DMS53 treated with DMSO at 0.1 percent for 48 hours (cell line): ENCODE data around the gene ACOXL.

Experiments used
- DNase-seq: peaks from one replicate; lab custom pipeline; 2025; ENCODE audit not compliant: unreplicated experiment; lab: John Stamatoyannopoulos, UW

Gene ACOXL

DNA sequence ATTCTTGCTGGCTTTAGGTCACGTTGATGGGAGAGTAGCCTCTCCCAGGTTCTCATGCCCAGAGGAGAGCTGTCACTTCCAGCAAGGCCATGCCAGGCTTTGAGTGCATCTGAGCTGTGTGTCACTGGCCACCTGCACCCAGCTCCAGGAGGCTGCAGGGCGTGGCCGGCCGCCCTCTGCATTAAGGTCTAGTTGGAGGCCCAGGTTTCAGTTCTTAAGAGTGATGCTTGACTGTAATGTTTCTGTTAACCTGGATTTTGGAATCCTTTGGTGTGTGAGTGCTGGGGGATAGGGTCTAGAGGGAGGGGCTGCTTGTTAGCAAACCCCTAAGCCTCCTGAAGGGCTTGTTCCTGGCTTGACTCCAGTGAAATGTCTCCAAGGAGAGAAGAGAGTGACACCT lies 140.1 kb downstream of the ACOXL start:
- DNase-seq, result no peak

DNA sequence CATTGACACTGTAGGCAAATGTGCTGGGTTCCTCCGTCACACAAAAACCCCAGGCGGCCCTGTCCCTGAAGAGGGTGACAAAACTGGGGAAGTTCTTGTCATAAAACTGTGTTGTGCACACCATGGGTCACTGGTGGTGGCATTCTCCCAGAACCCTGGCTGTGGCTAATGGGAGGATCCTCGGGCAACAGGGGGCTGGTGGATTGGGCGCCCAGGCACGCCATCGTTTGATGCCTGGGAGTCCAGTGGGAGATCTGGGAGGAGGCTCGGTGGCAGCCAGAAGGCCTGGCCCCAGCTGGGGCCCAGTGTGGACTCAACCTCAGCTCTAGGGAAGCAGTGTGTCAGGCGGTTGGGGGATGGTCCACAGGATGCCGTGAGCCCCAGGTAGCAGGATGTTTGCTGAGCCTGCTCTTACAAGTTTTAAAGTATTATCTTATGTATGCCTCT lies 140.7 kb downstream of the ACOXL start:
- DNase-seq, result no peak

DNA sequence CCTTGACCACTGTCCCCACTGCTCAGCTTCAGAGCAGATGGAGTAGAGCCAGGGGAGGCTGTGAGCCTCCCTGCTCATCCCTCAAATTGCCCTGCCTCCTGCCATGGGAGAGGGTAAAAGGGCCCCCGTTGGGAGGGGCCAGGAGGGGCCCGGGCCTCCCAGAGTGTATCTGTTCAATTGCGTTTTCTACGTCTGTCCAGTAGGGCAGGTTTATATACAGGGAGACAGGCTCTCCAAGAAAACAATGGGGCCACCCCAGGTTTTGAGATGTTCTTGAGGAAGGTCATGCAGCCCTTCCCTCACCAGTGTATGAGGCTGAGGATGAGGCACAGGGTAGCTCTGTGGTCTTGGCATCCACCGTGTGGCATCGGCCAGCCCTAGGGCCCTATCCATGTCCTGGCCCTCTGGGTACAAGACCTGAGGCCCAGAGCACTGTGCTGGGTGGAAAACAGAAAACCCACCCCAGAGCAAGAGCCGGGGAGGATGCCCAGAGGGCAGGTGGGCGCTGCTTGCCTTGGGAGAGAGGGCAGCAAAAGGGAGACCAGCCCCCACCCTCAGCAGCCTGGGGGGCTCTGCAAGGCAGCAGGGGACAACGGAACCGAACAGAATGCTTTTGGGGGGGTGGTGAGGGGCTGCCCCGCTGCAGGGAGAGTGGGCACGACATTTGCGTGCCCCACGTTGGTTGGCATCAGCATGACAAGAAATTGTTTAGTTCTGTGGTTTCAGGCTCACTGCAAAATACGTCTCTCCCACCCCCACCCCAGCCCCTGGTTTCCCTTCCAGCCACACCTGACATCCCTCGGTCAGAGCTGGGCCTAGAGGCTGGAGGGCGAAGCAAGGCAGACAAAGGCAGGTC lies 141.5 kb downstream of the ACOXL start:
- DNase-seq, result no peak

DNA sequence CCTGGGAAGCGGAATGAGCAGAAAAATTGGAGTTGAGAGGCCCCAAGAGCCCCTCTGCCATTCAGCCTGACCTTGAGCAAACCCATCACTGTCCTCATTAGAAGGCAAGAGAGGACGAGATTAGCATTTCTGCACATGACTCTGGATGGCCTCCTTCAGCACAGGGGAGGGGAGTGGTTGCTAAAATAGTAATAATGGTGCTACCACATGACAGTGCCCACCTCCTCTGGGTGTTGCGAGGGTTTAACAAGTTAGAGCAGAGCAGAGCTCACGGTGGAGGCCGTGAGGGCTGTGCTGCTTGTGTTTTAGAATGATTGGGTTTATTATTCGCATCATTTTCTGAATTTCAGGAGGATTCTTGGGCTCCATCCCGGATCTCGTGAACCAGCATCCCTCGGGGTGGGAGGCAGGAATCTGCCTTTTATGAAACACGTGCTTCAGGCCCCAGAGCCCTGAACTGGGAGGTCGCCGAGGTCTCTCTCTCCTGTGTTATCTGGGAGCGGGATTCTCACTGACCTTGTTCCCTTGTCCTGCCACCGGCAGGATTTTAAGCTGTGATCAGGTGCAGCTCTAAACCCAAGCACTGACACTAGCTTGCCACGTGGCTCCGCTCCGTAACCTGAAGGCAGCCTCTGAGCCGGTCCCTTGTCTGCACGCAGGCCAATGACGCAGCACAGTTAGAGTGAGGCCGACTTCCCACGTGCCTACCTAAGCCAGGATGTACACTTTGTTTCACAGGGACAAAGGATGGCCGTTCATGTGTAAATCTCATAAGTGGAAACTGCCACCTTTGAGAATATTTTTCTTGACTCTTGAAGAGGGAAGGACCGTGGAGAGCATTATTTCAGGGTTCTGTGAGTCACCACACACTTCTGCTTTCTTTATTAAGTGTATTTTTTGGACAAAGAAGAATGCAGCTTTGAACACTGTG lies 142.3 kb downstream of the ACOXL start:
- no peak for DNase-seq

DNA sequence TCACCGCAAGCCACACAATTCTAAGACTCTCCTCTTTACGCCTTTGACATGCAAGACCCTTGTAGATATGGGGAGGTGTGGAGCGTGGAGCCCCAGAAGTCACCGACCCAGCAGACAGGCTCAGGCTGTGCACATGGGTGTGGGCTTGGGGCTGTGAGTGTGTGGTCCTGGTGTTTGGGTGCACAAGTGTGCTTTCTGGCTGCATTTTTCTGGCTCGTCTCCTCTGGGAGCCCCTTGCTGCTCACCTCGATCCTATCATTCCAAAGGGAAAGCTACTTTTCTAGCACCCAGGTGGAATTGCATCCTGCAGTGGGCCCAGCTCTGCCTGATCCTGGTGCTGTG lies 143.0 kb downstream of the ACOXL start:
- DNase-seq, result no peak

DNA sequence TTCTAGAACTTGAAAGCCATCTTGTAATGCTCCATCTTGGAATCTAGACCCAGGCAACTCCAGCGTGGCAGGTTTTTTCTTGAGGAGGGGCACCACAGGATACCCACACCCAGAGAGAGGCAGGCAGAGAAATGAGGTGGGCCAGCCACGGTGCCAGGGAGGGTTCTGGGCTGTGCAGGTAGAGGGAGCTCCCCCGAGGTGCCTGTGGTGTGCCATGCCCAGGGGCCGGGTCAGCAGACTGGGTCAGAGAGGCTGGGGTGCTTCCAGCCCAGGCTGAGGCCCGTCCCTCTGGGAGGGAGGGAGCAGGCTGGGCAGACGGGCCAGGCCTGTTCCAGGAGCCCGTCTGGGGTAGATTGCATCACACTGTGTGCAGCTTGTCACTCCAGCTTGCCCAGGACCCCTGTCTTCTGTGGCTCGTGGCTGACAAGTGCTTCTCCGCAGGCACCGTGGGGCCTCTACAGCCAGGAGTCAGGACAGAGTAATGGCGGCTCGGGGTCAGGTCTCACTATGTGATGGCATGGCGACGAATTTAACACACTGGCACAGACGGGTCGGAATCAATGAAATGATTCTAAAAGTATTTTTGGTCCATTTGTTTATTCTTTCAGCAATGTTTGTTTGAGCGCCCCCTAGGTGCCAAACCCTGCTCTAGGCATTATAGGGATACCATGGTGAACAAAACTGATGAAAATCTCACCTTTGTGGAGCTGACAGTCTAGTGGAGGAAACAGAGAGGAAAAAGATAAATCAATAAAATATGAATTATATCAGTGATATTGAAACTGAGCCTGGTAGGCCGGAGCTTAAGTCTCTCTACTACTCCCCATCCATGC lies 144.0 kb downstream of the ACOXL start:
- DNase-seq, result no peak

DNA sequence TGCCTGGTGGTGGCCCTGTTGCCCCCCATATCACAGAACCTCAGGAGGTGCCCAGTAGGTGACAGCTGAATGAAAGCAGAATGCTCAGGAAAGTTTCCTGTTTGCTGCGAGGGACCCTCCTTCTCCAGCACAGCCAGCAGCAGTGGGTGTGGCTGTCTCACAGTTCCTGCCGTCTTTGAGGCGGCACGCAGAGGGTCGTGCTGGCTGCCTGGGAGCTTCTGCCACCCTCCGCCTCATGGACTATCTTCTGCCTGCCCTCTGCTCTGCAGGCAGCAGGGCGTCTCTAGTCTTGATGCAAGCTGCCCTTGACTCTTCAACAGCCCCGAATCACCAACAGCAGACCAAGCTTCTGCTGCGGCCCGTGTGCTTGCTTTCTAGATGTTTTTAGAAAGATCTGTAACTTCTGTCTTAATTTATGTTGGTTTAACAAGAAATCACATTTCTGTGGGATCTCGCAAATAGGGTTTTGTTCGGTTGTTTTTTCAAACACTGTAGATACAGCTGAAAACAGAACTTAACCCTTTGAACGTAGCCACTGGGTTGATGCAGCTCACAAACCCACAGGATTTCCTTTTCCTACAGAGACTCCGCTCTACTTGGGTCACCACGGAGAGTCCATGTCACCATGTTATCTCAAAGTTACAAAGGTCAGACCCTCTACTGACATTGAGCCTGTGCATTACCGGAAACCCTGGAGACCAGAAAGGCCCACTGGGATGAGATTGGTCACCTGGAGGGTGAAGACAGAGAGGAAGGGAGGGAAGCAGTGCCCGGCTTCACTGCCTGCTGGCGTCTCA lies 144.9 kb downstream of the ACOXL start:
- DNase-seq, result no peak

DNA sequence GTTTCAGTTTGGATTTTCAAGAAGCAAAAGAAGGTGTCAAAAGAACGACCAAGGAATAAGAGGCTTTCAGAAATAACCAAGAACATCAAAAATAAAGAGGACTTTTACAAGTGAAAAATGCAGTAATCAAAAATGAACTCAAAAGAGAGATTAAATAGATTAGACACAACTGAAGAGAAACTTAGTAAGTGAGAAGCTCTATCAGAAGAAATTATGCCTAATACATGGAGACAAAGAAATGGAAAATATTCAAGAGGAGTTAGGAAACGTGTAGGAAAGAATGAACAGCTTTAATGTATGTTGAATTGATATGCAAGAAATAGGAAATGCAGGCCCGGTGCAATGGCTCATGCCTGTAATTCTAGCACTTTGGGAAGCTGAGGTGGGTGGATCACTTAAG lies 145.8 kb downstream of the ACOXL start:
- no peak for DNase-seq

DNA sequence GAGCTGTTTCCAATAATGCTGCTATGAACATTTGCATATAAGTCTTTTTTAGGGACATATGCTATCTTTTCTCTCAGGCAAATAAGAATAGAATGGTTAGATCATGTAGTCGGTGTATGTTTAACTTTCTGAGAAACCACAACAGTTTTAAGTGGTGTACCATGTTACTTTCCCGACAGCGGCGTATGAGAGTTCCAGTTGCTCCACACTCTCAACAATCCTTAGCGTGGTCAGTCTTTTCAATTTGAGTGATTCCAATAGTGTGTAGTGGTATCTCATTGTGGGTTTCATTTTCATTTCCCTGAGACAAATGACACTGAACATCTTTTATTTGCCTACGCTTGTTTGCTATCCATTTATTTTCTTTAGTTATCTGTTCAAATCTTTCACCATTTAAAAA lies 149.5 kb downstream of the ACOXL start:
- DNase-seq, result no peak

DNA sequence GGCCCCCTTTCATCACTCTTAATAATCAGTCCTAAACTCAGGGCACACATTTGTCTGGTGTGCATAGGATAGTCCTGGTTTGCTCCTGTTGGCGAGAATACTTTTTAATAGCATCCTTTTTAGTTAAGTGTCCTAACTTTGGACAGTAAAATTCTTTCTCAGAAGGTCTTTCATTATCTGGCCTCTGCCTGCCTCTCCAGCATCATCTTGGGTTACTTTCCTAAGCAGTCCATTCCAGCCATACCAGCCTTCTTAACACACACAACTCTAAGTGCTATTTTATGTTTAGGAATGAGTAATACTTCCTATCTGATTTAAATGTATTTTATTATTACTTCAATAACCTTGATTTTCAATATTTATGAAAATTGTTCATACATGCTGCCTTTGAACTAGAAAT lies 151.0 kb downstream of the ACOXL start:
- no peak for DNase-seq

DNA sequence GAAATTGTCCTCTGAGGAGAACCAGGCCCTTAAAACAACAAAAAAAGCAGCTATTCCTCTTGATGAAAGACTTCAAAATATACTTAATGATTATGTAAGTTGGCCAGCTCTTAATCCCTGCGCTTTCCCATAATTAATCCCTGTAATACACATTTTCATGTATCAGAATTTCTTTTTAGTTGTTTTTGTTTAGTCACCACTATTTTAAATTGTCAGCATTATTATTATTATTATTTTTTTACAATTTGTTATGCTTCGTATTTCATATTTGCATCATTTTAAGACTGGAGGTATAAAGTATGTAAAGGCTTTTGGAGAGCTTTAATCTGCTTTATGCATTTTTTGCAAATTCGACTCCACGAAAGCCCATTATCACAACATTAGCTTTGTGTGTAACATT lies 152.9 kb downstream of the ACOXL start:
- DNase-seq, result no peak

DNA sequence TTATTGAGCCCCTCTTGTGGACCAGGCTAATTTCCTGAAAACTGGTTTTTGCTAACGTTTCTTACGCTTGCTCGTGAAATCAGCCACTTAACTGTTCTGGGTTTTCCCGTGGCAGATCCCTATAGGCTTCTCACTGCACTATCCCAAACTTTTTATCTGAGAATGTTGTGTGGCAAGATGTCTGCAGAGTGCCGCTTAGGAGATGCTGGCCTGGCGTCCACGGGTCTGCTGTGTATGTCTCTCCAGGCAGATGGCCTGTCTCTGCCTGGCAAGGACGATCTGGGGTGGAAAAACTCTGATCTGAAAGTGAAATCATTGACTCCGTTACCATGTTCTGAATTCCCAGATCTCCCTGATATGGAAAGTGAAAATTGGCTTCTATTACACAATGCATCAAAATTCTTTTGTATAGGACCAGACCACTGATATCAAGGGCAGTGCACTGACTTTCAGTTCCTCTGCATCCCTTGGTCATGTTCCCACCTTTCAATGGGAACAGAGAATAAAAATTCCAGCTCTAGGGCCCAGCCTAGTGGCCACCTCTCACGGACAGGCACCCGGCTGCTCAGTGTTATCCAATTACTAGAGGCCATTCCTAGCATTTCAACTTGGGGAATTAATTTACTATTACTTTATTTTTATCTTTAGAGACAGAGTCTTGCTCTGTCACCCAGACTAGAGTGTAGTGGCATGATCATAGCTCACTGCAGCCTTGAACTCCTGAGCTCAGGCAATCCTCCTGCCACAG lies 154.6 kb downstream of the ACOXL start:
- no peak for DNase-seq

DNA sequence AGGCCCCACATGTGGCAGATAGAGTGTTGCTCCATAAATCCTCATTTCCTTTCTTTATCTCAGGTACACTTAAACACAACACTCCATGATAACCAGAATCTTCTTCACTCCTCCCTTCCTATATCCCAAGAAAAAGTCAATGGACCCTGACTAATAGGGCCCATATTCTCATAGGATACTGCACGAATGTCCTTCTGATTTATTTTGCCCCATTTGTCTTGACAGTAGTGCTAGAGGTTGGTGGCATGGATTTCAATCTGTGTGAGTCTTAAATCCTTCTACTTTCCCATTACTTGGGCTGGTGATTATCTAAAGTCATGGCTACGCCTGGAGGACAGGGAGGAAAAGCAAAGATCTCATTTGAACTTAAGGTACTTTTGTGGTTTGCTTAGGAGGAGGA lies 156.0 kb downstream of the ACOXL start:
- no peak for DNase-seq

DNA sequence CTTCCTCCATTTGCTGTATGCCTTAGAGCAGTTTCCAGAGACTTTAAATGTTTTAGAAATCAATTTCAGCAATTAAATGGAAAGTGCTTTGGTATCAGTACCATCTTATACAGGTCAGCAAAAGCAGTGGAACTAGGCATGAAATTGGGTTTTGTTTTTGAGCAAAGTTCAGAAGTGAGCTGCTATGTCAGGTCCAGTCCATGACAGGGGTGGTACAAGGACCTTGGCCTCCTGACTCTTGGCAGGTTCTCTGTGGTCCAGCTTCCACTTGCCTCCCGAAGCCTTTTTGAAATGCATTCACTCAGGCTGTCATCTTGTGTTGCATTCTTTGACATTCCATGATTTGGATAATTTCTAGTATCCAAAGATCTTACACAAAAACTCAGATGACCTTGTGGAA lies 159.3 kb downstream of the ACOXL start:
- DNase-seq, result no peak

DNA sequence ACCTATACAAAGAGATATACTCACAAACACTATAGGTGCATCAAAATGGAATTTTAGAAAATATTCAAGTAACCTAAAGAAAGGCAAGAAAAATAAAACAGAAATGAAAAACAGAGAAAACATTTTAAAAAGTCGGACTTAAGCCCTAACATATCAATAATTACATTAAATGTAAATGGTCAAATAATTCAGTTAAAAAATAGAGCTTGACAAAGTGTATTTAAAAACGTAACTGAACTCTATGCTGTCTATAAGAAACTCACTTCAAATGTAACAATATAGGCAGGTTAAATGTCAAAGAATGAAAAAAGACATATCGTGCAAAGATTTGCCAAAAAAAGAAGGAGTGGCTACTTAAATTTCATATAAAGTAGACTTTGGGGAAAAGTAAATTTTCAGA lies 163.9 kb downstream of the ACOXL start:
- DNase-seq, result no peak

DNA sequence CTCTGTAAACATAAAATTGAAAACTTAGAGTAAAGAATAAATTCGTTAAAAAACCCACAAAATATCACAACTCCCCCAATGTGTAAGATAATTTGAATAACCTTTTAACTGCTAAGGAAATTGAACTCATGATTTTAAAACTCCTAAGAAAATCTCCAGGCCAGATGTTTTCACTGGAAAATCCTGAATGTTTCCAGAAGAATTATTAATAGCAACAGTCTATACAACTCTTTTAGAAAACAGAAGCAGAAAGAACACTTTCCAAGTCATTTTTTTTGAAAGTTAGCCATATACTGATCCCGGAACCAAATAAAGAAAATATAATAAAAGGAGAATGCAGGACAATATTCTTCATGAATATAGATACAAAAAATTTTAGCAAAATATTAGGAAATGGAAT lies 165.6 kb downstream of the ACOXL start:
- no peak for DNase-seq

DNA sequence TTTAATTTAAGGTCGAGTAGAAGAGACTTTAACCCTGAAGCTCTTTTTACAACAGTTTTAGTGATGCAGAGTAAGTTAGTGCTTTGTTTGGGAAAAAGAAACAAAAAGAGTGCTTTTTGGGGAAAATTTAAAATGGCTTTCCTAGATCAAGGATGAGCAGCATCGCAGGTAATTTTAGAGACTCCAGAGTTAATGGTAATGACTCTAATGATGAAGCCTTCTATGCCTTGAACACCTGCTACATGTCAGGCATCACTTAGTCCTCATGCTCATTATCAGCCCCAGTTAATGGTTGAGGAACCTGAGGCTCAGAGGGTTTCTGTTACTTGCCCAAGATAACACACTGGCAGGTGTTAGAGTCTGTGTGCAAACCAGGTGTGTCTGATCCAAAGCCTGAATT lies 167.8 kb downstream of the ACOXL start:
- no peak for DNase-seq

DNA sequence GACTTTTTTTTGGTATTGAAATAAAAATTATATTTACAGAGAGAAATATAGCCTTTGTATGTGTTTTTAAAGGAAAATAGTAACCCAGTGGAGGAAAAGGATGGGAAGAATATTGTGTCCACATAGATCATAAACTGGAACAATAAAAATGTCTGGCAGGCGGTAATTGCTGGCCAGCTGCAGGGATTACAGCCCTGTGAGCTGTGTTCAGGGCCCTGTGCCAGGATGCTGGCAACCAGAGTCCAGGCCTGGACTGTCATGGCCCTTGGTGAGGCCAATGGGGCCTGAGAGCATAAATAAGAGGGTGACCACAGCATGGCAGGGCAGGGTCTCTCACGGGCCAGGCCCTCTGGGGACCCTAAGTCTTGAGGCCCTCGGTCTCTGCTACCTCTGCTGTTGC lies 171.2 kb downstream of the ACOXL start:
- no peak for DNase-seq

DNA sequence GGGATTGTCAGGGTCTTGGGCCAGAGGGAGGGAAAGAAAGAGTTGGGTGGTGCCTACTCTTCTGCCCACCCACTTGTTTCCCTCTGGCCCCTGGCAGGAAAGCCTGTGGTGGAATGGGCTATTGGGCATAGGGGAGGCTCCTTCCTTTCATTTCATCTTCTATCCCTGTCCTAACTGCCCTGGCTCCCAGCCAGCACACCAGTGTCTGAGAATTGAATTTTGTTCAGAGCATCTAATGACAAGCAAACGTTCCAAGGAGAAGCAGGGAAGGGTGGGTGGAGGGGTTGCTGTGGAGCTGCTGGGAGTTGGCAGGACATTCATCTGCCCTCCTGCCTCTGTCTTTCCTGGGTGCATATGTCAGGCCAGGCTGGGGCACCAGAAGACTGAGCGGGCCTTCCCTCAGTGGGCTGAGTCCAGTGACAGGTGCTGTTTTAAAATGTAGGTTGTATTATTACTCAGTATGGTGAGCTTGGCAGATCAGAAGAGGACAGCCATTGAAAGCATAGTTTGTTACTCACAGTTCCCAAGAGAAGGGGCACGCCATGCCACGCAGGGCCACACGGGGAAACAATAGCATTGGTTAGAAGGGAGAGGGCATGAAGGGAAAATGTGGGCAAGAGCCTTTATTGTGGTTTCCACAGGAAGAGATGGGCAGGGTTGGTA lies 171.9 kb downstream of the ACOXL start:
- no peak for DNase-seq
